IPS-18c (cell line): ENCODE results near the gene CBFA2T3.

Source experiments
- H3K4me3 ChIP-seq: 2 replicates; pipeline ENCODE4 v1.7.0; 2013; ENCODE audit warnings: low read depth, mild to moderate bottlenecking, low read length, moderate library complexity; ENCODE audit not compliant: insufficient read depth
- H3K9me3 ChIP-seq: one replicate; pipeline ENCODE4 v1.6.1; 2013; ENCODE audit warnings: mild to moderate bottlenecking, low read length, moderate library complexity; ENCODE audit not compliant: control insufficient read depth, insufficient read depth

The CBFA2T3 gene

GRCh38 chr16:88874938-88875599, 101.9 kb downstream of the CBFA2T3 start:
- no peak overlapping the region for H3K4me3 ChIP-seq
- no peaks in the 10 kb centered on the region for H3K9me3 ChIP-seq

- Histone ChIP-seq H3K9me3 (no peaks in the 10 kb centered on the region), H3K4me3 (no peak overlapping the region)
Observed at GRCh38 chr16:88872650-88873331, 104.2 kb downstream of the CBFA2T3 start.

DNA sequence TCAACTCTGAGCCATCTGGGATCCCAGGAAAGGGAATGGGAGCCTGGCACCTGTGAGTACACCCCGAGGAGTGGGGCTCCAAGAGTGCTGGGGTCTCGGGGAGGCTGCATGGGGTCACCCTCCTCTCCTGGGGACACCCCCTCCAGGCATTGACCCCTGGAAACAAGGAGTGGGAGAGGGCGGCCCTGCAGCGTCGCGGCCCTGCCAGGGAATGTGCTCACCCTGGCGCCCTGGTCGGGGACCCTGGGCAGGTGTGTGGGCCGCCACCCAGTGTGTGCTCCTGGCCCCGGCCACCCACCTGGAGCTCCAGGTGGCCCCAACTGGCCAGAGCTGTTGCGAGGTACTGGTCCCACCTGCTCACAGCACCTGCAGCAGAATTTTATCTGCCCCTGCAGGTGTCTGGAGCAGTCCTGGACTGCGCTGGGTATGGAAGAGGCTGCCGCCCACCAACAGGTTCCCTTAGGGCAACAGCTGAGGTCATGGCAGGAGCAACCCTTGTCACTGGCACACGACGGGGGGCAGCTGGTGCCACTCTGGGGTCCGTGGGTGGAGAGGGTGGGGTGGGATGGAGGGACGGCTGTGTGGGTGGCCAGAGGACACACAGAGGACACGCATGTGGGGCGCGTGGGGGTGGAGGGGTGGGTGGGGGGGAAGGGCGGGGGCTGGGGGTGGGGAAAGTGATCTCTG, 105.1 kb downstream of the CBFA2T3 start:
- Histone ChIP-seq H3K9me3 (no peaks in the 10 kb centered on the region), H3K4me3 (no peak overlapping the region)

DNA sequence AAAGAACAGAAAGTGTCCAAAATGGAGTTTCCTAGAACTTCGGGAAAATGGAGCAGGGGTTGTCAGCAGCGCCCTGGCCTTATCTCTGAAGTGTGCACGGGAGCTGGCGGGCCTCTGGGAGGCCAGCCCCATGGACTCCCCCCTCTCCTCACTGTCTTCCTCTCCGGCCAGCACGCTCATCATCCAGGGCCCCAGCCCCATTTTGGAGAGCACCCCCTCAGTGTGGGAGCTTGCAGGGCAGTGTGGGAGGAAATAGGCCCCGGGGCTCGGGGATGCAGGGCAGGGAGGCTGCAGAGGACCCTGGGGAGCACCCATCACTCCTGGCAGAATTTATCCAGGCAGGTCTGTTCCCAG, 105.7 kb downstream of the CBFA2T3 start:
- Histone ChIP-seq H3K9me3 (no peaks in the 10 kb centered on the region), H3K4me3 (no peak overlapping the region)

DNA sequence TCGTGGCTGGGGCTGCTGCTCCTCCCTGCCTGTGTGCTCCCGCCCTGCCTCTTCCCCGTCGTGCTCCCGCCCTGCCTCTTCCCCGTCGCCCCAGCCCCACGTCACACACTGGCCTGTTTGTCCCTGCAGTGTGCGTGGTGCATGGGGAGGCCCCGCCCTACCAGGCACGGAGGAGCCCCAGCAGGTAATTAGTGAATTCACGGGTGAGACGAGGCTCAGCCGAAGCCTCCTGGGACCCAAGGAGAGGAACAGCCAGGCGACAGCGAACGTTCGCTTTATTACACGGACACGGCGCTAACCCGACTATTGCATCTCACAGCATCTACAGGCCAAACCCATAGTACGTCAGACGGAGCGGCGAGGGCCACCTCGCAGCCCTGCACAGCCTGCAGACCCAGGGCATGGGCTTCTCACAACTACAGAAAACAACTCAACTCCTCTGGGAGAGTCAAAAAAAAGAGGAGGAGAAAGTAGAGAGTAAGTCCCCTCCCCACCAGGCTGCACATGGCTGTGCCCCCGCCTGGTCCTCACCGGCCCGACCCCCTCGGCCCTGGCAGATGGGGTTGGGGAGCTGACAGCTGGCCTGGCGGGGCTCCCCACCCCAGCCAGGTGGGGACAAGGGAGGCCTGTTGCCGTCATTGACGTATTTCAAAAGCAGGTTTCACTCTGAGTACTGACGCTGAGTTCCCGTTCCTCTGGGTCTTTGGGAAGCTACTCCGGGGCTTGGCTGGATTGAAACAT, 106.2 kb downstream of the CBFA2T3 start:
- no peaks in the 10 kb centered on the region for H3K9me3 ChIP-seq
- H3K4me3 ChIP-seq, result no peak overlapping the region

- H3K4me3 ChIP-seq, result no peak overlapping the region
- no peaks in the 10 kb centered on the region for H3K9me3 ChIP-seq
Observed at GRCh38 chr16:88869673-88869980, 107.4 kb downstream of the CBFA2T3 start.

GRCh38 chr16:88868974-88869672, 107.9 kb downstream of the CBFA2T3 start:
- Histone ChIP-seq H3K9me3 (no peaks in the 10 kb centered on the region), H3K4me3 (no peak overlapping the region)

GRCh38 chr16:88867581-88868246, 109.3 kb downstream of the CBFA2T3 start:
- H3K4me3 ChIP-seq, result no peak overlapping the region
- H3K9me3 ChIP-seq, result no peaks in the 10 kb centered on the region

GRCh38 chr16:88866151-88866920, 110.7 kb downstream of the CBFA2T3 start, which contains the start of gene PABPN1L:
PABPN1L (minus strand) TSS chr16:88866660; CDS start chr16:88866606, 54 bp downstream.
- Histone ChIP-seq H3K9me3 (no peaks in the 10 kb centered on the region), H3K4me3 (no peak within 1 kb of the TSS)

DNA sequence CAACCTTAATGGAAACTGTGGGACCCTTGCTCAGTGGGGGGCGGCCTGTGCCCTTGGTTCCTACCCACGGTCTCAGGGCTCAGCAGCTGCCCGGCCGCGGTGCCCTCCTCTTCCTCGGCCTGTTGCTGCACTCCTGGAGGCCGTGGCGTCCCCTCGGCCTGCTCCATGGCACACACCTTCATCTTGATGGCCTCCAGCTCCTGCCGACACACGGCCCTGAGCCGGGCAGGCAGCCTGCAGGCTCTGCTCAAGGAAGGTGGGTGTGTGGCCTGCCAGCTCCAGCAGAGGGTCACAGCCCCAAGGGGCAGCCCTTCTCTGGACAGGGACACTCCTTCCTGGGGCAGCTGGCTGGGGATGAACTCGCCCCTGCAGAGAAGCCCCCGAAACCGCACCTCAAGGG, 111.3 kb downstream of the CBFA2T3 start:
- no peaks in the 10 kb centered on the region for H3K9me3 ChIP-seq
- H3K4me3 ChIP-seq, result no peak overlapping the region

DNA sequence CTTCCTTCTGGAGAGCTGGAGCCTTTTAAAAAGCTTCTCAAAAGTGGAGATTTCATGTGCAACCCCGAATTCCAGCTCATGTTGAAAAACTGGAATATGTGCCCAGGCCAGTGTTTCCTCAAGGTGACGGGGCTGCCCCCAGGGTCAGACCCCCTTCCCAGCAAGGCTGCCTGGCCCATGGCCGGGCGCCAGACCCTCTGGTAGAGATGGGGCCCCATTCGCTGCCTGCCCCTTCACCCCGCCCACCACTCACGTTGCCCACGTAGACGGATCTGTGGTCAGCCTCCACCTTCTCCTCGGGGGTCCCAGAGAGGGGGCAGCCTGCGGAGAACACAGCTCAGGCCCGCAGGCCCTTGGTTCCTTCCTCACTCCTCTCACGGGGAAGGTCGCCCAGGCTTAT, 111.7 kb downstream of the CBFA2T3 start:
- Histone ChIP-seq H3K4me3 (no peak overlapping the region), H3K9me3 (no peaks in the 10 kb centered on the region)

DNA sequence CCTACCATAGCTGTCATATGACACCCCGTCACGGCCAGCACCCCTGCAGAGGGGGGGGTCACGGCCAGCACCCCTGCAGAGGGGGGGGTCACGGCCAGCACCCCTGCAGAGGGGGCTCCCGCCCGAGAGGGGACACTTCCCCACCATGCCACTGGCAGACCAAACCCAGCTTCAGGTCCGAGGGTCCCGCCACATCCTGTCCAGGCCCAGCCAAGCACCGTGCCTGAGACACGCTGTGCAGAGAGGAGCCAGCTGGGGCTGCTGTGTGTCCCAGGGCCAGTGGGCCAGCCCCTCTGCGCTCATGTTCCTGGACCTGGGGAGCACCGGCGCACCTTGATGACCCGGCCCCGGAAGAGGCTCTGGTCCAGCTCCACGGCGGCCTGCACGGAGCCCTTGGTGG, 112.5 kb downstream of the CBFA2T3 start:
- H3K4me3 ChIP-seq, result no peak overlapping the region
- H3K9me3 ChIP-seq, result no peaks in the 10 kb centered on the region

GRCh38 chr16:88864099-88864498, 112.9 kb downstream of the CBFA2T3 start:
- Histone ChIP-seq H3K4me3 (no peak overlapping the region), H3K9me3 (no peaks in the 10 kb centered on the region)

DNA sequence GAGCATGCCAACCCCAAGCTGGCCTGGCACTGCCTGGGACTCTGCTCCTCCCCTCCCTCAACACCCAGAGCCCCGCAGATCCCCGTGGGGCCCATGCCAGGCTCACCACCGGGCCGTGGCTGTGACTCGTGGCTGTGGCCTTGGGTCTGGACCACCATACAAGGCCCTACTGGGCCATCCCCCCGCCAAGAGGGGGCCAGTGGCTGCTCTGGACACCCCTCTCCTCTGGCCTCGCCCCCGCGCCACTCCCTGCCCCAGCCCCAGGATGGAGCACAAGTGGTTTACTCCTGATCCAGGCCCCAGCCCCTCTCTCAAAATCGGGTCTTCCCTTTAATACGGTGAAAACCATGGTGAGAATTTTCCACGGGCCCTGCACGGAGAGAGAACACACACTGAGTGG, 113.6 kb downstream of the CBFA2T3 start:
- H3K9me3 ChIP-seq, result no peaks in the 10 kb centered on the region
- no peak overlapping the region for H3K4me3 ChIP-seq

DNA sequence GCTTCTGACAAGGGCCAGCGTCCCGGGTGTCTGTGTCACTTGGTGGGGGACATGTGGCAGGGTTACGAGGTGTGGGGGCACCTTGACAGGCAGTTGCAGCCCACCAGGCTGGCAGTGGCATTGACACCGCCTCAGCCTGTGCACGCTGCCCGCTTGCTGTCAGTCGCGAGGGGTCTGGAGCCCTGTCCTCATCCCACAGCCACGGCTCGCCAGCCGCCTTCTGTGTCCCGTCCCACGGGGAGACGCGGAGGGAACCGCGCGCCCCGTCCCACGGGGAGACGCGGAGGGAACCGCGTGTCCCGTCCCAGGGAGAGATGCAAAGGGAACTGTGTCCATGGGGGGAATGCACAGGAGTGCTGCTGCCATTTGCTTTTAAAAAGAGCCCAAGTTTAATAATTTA, 114.0 kb downstream of the CBFA2T3 start:
- Histone ChIP-seq H3K9me3 (no peaks in the 10 kb centered on the region), H3K4me3 (no peak overlapping the region)

DNA sequence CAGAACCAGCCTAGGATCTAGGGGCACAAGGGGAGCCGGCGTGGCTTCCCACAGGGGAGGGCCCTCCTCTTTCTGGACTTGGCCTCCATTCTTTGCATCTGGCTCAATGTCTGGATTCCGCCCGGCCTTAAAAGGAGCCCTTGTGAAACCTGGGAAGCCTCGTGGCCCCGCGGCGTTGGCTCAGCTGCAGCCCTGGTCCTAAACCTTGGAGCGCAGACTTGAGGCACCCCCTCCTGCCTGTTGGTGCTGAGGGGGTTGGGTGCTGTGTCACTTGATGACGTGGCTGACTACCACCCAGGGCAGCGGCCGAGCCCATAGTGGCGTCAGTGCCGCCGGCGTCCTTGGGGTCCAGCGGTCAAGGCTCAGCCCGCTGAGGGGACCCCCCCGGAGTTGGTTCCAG, 115.6 kb downstream of the CBFA2T3 start:
- Histone ChIP-seq H3K4me3 (no peak overlapping the region), H3K9me3 (no peaks in the 10 kb centered on the region)
